NCI-H1436 treated with DMSO at 0.1 percent for 48 hours (cell line): ENCODE data around the gene CFAP97D2.
A peak's percentile ranks its signal among the peaks of the same experiment; 100 is the strongest.

ENCODE experiments used
- DNase-seq: peaks from one replicate; lab custom pipeline; 2025; lab: John Stamatoyannopoulos, UW

CFAP97D2 gene

DNA sequence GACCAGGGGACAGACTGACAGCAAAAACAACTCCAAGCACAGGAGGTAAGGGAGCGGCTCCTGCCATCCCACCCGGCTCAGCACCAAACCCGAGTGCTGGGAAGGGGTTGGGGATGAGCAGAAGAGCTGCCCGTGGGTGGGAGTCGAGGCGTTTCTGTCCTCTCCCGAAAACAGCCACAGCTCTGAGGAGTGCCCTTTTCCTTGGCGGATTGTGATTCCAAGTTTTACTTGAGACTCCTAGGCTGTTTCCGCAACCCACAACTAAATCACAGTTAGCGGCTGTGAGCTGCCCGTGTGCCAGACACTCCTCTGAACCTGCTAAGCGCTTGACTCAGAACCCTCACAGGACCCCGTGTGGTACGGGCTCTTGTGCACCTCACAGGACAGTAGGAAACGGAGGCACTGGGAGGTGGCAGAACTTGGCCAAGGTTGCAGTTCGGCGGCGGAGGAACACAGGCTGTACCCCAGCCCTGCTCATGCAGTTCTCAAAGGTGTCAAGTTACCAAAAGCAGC lies 21.4 kb downstream of the CFAP97D2 start:
- no peak for DNase-seq

DNA sequence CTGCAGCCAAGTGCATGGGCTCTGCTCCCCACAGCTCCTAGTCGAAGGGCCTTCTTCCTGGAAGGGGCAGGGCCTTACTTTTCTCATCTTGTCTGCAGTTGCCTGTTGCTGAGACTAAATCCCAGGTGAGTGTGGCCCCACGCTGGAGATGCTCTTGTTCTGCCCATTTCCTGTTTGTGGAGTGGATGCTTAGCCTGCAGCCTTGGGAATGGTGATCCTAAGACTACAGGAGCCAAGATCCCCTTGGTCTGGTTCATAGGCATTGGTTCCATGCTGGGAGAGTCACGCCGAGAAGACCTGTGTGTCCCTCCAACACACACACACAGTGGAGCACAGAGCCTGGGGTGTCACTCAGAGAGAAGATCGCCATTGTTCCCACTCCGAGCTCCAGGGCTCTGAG lies 23.5 kb downstream of the CFAP97D2 start:
- DNase-seq: no peak

DNA sequence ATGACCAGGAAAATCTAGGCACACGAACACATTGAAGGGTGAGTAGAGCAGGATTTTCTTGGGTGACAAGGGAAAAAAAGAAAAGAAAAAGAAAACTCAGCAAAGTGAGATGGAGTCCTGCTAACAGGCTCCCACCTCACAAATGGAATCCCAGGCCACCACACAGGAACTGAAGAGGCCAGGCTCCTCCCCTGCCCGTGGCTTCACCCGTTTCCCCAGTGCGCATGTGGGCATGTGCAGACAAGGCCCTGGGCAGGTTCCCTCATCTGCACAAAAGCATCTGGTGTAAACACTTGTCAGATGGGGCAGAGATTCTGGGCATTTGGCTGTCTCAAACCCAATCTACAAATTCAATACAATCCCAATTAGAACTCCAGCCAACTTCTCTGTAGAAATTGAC lies 24.5 kb downstream of the CFAP97D2 start:
- DNase-seq: no peak

DNA sequence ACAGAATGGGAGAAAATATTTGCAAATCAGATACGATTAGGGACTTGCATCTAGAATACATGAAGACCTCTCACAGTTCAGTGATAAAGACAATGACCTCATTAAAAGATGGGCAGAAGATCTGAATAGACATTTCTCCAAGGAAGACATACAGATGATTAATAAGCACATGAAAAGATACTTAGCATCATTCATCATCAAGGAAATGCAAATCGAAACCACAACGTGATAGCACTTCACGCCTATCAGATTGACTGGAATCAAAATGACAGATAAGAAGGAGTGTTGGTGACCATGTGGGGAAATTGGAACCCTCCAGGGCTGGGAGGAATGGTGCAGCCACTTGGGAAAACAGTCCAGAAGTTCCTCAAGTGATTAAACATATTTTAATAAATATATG lies 25.8 kb downstream of the CFAP97D2 start:
- DNase-seq: no peak

DNA sequence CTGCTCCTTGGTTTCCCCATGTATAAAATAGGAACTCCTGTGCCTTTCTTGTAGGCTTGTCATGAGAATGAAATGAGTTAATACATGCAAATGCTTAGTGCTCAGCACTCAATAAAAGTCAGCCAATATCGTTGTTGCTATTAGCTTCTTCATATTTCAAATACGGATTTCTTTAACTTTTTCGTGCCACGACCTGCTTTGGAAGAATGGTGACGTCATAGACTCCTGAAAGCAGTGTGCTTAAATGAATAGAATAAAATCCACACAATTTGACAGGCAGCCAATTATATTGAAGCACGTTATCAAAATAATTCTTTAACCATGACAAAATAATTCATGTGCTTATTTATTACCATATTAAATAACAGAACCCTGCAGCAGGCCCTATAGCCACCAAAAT lies 29.1 kb downstream of the CFAP97D2 start:
- DNase-seq: no peak

DNA sequence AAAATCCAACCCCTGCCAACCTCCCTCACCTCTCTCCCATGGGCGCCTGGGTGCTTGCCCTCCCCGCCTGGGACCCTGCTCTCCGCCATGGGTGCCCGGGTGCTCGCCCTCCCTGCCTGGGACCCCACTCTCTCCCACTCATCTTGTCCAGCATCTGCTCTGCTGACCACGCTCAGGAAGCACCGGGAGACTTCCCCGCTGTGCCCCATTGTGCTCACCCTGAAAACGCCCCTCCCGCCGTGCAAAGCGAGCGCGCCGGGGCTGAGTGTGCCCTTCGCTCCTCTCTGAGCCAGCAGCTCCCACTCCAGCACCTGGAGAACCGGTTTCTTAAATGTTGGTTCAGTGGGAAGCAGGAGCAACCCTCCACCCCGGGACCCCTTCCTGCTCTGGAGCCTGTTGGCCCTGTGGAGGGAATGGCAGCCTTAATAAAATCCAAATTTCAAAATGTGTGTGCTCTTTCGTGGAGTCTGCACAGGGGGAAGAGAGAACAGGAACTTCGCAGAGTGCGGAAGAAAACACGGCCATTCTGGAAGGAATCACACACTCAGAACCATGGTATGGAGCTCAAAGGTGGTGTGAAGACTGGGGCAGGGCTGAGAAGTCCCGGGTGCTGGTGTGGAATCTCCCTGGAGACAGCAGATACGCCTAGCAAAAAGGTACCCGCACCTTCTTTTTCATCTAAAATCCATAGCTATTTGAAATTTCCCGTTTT lies 32.5 kb downstream of the CFAP97D2 start:
- DNase-seq: no peak

DNA sequence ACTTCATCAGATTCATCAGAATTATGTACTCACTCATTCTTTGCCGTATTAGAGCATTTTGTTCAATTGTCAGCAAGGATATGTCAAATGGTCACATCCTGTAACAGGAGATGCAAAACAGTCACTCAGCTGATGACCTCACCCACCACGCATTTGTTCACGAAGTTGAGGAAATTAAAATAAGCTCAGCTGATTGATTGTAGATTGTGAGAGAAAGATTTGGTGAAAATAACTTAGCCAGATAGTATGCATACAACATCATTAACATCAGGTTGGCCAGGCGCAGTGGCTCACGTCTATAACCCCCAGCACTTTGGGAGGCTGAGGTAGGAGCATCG lies 33.1 kb downstream of the CFAP97D2 start:
- no peak for DNase-seq

DNA sequence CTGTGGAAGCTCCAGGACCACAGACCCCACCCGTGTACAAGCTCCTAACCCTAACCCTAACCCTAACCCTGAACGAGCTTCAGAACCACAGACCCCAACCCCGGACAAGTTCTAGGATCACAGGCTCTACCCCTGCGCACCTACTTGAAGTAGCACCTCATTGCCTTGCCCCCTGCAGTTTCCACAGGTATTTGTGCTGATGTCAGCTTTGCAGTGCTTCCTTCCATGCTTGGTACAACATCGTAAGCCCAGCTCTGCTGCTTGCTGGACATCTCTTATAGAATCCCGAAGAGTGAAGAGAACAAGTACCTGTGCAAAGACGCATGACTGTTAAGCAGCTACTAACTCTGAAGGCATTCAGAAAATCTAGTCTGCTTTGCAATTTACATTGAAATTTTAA lies 34.9 kb downstream of the CFAP97D2 start:
- DNase-seq: no peak

DNA sequence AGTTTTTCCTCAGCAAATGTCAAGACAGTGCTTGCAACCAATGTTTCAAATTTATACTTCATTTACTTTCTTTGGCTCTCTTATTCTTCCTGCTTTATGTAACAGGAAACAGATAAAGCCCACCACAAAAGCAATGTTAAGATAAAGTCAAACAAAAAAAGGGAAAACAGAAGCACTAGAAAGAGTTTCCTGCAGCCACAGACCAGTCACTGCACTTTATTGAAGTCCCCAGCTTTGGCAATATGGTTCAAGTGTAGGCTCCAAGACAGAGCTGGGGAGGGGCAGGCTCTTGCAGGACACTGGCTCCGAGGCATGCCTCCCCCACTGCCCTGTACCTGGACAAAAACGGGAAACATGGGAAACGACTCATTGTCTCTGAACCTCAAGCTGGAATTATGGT lies 40.3 kb downstream of the CFAP97D2 start:
- DNase-seq: no peak

DNA sequence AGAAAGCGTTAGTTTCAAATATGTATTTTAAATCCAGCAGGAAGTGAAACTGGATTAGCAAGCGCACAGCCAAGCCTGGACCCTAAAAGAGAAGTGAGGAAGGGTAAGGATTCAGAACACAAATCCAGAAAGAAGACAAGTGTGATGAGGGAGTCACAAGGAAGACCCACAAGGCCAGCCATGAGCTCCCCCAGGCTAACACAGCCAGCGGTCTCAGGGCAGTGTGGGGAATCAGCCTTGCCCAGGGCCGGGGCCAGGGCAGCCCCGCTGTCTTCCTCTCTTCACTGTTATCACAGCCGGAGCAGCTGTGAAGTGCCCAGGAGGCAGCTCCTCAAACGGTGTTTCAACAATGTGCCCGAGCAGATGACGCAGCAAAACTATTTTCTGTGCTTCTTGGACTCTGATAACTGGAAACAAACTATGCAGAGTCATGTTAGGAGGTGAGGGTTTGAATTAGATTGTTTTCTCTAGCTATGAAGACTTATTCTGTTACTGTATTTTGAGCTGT lies 43.5 kb downstream of the CFAP97D2 start:
- DNase-seq: no peak

DNA sequence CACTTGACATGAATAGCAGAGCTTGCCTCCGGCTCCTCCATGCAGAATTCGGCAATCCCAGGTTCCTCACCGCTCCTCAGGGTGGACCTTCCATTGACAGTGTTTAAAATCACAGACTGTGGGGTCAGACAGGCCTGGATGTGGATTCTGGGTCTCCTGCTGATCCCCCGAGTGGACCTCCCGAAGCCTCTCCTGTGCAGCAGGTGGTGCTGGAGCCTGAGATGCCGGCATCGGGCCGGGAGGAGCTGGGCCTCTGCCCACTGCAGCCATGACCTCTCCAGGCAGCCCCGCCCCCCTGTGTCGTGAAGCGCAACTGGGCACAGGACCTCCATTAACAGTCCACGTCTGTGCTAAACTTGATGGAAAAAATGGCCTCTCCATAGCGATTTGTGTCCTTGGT lies 45.1 kb downstream of the CFAP97D2 start:
- DNase-seq: no peak

DNA sequence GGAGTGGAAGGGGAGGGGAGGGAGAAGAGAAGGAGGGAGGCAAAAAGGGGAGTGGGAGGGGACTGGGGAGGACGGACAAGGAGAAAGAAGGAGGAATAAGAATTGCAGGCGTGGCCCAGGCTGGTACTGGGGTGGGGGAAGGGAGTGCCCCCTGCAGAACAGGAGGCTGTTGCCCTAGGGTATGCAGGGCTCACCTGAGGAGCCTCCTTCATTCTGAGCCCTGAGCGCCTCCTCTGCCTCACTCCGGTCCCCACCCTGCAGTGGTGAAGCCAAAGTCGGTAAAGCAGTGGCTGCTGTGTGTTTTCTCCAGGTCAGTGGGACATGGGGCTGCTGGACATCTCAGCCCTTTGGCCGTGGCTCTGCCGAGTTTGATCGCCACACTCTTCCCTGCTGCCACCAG lies 46.6 kb downstream of the CFAP97D2 start:
- DNase-seq: no peak

DNA sequence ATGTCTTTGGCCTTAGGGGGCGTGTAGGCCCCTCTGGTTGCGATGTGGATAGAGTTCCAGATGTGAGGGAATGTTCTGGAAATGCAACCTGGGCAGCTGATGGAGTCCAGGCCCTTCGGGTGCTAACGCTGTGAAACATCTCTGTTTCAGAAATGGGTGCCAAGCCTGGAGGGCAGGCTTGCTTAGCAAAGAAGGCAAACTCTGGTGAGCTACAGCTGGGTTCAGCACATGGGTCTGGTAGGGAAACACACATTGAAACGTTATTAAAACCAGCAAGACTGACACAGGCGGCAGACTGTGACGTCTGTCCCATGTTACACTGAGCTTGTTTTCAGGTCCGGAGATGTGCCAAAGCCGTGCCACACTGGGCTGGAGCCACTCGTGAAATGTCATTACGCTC lies 47.0 kb downstream of the CFAP97D2 start:
- DNase-seq: no peak

DNA sequence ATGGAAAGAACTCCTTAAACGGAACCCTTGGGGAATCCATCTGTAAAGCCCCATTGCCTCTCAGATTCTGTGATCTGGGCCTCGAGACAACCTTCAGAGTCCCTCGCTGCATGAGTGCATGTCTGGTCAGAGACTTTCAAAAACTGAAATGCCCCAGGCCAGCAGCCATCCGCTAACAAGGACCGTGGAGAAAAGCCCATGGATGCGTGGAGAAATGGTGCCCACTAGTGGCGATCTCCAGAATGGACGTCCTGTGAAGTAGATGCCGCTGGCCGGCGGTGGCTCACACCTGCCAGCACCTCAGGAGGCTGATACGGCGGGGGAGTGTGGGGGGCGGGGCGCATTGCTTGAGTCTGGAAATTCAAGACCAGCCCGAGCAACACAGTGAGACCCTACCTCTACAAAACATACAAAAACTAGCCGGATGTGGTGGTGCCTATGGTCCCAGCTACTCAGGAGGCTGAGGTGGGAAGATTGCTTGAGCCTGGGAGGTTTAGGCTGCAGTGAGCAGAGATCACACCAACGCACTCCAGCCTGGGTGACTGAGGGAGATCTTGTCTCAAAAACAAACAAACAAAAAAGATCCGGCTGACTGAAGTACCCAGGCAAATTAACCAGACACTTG lies 47.8 kb downstream of the CFAP97D2 start:
- no peak for DNase-seq

DNA sequence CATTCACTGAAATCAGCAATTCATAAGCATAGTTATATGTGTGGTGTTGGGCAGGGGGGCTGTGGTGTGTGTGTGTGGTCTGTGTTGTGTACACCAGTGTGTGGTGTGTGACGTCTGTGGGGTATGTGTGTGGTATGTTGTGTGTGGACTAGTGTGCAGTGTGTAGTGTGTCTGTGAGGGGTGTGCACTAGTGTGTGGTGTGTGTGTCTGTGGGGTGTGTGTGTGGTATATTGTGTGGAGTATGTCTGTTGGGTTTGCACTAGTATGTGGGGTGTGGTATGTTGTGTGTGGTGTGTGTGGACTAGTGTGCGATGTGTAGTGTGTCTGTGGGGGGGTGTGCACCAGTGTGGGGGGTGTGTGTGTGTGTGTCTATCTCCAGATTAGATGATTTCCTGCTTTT lies 48.5 kb downstream of the CFAP97D2 start:
- DNase-seq: no peak

DNA sequence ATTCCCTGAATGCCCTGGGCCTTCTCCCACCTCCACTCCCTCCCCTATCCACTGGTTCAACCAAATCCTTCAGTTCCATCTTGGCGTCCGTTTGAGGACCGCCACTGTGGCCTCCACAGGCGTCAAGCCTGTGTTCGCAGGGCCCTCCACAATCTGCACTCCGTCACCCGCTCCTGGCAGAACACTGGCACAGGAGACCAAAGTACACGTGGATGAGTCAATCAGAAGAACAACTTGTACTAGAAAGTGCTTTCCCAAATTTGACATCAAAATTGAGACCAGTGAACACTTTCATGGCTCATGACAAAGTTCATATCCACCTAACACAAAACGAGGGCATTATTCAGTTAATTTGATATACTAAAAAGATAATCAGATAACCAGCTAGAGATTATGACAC lies 49.1 kb downstream of the CFAP97D2 start:
- DNase-seq: no peak

DNA sequence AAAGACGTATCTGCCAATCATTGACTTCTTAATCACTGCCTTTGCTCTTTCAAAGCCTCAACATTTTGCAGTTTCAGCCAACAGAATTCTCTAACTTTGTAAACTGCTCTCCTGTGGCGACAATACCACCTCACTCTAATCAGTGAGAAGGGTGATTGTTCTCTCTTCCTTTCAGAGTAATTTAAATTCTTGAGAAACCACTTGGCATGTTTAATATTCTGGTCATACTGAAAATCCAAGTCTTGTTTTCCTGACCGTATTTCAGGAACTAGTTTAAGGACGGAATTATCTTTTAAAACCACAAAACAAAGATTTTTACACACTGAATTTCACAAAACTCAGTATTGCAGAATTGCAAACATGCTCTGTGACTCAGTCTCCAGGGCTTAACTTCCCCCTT lies 50.4 kb downstream of the CFAP97D2 start:
- DNase-seq: no peak

DNA sequence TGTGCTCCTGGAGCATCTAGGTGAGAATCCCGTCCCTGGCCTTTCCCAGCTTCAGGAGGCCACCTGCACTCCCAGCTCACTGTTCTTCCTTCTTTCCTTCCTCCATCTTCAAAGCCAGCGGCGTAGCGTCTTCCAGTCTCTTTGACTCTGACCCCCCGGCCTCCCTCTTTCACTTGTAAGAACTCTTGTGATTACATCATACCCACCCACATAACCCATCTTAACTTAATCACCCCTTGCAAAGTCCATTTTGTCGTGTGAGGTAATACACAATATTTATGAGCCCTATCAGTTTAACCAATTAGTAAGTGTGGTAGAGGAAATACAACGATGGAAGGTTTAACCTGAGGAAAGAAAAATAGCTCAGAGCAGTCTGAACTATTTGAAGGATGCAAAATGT lies 51.1 kb downstream of the CFAP97D2 start:
- no peak for DNase-seq

DNA sequence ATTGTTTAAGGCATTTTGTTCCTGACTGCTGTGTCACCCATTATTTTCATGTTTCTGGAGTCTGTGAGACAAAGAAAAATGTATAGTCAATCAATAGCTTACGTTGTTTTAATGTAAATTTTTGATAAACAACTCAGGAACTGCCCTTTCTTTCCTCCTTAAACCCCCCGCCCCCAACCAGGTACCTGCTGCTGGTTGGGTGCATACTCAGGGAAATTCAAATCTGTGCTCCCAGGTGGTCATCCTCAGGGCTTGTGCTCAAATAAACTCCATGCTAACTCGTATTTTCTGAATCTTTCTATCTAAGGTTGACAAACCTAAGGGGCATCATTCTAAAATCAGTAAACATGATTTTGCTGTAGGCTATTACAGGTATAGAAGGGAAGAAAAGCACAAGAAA lies 51.5 kb downstream of the CFAP97D2 start:
- no peak for DNase-seq

DNA sequence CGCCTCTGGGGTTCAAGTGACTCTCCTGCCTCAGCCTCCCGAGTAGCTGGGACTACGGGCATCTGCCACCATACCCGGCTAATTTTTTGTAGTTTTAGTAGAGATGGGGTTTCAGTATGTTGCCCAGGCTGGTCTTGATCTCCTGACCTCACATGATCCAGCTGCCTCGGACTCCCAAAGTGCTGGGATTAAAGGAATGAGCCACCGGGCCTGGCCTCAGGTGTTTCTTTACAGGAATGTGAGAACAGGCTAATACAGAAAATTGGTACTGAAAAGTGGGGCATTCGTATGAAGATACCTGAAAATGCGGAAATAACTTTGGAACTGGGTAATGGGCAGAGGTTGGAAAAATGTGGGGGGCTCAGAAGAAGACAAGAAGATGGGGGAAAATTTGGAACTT lies 52.8 kb downstream of the CFAP97D2 start:
- DNase-seq: no peak

DNA sequence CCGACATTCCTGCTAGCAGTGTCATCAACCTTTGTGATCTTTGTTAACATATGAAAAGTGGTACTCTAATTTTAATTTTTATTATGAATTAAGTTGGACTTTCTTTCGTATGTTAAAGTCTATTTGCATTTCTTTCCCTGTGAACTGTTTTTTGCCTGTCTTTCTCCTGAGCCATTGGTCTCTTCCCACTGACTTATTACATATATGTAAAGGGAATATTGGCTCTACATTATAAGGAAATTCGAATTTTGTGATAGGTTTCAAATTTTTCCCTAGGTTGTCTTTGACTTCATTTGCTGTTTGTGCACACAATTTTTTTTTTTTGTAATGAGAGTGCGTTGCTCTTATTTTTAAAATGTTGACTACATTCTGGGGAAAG lies 55.2 kb downstream of the CFAP97D2 start:
- DNase-seq: no peak

DNA sequence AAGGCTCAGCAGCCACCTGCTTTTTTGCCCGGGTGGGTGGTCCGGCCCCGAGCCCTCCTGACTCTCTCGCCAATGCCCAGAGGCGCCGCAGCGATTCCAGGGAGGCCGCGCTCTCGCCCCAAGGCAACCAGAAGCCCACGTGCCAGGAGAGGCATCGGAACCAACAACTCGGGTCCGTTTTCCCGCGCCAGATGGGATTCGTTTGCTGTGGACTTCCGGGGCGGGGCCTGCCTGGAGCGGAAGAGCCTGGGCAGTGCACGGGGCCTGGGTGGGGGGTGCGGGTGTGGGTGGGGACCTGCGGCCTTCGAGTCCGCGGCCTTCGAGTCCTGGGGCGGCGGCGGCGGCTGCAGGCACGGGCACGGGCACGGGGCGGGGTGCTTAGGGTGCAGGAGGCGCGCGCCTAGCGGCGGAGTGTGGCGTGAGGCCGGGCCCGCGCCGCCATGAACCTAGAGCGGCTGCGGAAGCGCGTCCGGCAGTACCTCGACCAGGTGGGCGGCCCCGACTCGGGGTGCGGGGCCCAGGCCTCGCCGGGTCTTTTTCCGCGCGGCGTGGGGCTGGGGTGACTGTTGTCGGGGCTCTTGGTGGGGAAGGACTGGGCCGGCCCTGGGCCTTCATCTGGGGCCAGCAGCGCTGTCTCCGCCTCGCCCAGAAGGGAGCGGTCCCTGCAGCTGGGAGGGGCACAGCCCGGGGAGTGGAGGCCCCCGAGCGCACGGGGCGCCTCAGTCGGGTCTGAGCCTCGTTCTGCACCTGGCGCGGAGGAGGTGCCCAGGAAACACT lies 55.8 kb downstream of the CFAP97D2 start, which contains the start of gene CDC16:
TSS of gene CDC16 (plus strand) at position 253 of the 777 bp plus-strand sequence. CDS start at position 441, 188 bp downstream.
- peak; percentile 46 for DNase-seq

DNA sequence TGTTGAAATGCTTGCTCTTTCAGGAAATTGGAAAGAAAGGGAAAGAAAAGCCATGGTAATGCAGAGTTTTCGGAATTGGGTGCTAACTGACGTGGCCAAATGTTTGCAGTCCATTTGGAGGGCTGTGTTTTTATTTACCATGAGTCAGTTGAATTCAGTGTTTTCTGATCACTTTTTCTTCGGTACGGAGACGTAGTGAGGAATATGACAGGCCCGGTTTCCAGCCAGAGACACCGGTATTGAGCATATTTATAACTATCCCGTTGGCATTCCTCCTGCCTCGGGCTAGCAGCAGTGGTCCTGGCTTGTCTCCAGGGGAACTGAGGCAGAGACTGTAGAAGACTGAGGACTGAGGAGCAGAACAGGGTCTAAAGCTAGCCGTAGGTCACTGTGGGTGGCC lies 56.6 kb downstream of the CFAP97D2 start:
- DNase-seq: no peak
